ENCODE results near the gene CCDC47.
A peak's percentile ranks its signal among the peaks of the same experiment; 100 is the strongest.

CCDC47 gene

DNA sequence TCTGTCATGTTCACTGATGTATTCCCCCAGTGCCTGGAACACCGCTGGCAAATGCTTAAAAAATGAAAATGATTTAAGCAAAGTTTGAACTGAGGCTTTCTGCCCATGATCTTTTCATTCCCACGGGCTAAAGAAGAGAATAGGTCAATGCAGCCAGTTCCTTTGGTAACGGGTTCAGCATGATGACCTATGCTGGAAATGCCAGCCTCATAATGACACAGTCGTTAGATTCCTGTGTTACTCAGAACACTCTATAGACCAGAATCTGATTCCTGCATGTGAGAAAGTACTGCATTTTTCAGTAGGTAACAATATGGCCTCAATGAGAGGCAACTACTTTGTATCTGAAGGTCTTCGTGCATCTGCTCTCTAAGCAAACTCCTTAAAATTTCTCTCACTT is 54.4 kb downstream of the CCDC47 start:
- DNase-seq = no peak

GRCh38 chr17:63716426-63716825 is 57.0 kb downstream of the CCDC47 start:
- no peak for DNase-seq

DNA sequence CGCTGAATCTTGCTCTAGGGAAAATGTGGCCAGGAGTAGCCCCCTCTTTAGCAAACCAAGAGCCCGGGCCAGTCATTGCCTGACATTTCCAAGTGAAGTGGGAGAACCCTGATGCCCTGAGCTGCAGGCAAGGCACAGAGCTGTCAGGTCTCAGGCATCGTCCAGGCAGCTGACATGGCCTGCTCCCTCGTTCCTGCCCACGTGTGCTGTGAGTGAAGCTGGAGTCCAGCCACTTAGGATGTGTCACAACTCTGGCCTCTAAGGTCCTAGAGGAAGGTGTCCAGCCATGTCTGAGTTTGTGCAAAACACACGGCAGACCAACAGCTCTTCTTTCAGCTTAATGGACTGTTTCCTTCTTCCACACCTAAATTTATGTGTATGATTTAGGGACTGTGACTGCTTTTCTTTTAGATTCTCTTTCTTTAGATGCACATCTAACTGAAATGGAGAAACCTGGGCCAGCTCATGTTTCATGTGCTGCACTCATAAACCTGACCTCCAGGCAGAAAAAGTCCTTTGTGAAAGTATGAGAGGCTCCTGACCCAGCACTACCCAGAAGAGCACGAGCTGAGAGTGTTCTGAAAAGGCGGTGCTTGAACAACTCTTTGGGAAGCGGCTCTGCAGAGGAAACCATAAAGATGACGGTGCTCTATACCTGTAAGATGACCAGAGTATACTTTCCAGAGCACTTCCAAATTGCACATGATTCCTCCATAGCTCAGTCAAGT is 58.7 kb downstream of the CCDC47 start:
- DNase-seq = no peak

GRCh38 chr17:63709110-63709509 is 64.3 kb downstream of the CCDC47 start:
- no peak for DNase-seq

DNA sequence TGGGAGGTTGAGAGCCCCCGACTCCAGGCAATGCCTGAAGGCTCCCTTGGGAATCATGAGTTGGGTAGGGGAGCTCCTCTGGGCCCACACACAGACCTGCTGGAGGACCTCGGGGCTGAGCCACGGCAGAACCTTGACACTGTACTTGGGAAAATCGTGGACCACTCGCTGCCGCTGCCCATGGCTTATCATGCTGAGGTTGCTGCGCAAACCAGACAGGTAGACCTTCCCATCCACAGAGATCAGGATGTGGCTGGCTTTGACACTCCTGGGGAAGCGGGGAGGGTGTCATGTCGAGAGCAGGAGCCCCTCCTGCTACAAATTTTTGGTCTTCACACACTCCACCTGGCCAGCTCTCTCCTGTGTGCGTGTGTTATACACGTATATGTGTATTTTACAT is 66.2 kb downstream of the CCDC47 start:
- DNase-seq = no peak

DNA sequence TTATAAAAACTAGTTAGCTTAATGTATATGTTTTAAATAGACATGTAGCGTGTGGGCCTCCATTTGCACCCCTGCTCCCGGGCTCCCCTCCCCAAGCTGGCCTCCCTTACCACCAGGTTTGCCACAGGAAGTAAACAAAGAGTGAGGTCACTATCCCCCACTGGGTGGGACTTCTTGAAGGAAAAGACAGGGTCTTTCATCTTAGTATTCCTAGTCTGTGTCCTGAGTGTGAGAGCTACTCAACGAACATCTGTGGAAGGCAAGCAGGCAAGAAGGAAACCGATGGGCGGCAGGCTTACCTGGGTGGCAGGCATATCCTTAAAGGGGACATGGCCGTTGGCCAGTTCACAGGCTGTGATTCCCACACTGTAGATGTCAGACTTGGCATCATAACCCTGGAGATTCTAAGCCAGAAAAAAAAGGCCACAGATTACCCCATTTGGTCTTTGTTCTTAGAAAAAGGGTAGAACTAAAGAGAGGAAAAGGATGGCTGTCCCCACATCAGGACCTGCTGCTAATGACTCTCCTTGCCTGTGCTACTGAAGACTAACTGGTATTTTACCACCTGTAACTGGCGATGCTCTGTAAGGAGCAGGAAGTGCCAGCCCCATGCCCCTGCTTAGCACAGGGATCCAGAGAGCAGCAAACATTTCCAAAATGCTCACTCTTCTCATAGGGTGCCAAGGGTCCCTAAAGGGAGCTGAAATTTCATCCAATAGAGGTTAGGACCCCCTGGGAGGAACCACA is 66.9 kb downstream of the CCDC47 start:
- DNase-seq = no peak

DNA sequence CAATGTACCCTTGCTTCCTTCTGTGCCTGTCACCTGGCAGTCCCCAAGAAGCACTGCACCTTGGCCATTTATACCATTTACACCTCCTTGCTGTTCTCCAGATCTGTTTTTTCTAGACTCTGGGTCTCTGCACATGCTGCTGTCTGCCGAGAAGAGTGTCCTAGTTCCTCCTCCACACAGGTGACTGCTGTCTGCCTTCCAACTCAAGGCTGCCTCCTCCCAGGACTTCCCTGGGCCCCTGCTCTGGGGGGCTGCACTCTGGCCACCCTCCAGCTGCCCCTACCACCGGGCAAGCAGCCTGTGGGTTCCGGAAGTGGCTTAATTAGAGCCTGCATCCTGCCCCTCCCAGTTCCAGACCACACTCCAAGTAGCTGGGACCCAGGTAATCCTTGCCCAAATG is 67.7 kb downstream of the CCDC47 start:
- DNase-seq = no peak

GRCh38 chr17:63704836-63705235 is 68.6 kb downstream of the CCDC47 start:
- no peak for DNase-seq

GRCh38 chr17:63704259-63704576 is 69.2 kb downstream of the CCDC47 start:
- DNase-seq = no peak

GRCh38 chr17:63703556-63704258 is 69.7 kb downstream of the CCDC47 start:
- DNase-seq = no peak

- DNase-seq = no peak
Measured at GRCh38 chr17:63703029-63703428, 70.4 kb downstream of the CCDC47 start.

DNA sequence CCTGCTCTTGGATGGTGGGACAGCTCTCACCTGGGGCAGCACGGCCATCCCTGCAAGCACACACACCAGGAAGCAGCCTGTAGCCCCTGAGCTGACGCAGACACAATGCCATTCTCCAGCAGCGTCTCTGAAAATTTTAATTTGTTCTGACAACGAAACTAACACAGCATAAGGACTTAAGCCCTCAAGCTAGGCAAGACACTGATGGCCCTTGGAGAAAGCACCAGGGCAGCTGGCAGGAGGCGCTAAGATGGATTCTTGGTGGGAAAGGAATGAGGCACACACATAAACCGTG is 70.7 kb downstream of the CCDC47 start:
- DNase-seq = no peak

DNA sequence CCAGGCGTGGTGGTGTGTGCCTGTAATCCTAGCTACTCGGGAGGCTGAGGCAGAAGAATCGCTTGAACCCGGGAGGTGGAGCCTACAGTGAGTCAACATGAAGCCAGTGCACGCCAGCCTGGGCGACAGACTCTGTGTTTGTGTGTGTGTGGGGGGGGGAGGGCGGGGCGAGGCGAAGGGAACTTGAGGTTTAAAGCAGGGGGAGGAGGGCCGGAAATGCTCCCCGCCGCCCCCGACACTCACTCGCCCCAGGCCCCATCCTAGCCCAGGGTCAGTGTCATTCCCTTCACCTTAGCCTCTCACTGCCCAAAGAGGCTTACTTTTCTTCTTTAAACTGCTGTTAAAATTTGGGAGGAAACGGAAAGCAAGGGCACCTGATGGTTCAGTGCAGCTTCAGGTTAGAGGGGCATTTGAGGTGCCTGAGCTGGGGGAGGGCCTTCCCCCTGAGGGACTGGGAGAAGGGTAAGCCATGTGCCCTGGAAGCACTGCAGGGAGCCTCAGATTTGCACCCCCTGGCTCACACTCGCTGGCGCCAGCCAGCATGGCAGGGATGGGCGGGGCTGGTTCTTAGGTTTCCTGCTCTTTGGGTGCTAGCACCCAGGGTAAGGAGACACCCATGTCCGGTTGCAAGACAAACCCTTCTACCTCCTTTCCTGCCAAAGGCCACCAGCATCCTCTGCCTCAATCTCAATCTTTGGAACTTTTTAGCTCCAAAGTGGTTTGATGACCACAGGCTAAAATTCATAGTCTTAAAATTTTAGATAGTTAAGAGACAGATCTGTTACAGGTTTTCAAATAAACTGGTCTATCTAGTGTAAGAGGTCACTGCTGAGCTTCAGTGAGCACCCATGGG is 71.3 kb downstream of the CCDC47 start:
- peak; percentile 50 for DNase-seq

GRCh38 chr17:63701456-63701820 is 72.0 kb downstream of the CCDC47 start:
- DNase-seq = peak; percentile 13

DNA sequence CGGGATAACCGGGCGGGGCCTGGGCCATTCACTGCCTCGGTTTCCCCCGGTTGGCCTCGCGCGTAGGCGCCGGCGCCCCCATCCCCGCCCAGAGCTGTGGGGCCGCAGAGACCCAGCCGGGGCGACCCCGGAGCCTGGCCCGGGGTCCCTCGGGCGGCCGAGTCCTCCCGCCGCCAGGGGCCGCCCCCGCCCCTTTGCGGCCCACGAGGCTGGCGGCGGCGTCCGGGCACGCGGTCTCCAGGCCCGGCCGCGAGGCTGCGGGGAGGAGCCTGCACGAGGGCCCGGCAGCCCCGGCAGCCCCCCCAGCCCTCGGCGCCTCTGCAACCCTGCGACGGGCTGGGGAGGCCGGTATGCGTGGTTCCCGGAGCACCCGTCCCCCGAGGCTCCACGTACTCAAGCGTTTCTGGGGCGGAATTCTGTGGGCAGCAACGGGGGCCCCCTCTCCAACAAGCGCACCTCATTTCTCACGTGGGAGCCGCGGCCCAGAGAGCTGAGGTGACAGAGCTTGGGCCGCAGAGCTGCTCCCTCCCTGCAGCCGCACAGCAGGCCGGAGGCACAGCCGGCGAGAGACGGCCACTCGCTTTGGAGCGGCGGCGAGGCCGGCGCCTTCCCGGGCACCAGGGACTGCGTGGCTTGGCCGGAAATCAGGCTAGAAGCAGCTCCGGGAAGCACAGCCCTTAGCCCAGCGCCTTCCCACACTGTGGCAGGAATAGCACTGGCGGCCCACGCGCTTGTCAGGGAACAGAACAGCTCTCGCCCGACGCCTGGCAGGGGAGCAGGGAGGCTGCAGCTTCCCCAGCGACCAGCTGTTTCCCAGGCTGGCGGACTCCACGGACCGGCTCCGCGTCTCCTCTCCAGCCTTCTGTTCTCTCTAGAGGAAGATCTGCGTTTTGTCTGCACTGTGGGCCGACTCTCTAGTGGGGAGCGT is 72.6 kb downstream of the CCDC47 start:
- DNase-seq = peak; percentile 60

GRCh38 chr17:63699638-63700527 is 73.5 kb downstream of the CCDC47 start, which contains the start of gene LIMD2:
LIMD2 (minus strand) TSS chr17:63700125; CDS start chr17:63699298, 827 bp downstream.
- peak; percentile 24 for DNase-seq

DNA sequence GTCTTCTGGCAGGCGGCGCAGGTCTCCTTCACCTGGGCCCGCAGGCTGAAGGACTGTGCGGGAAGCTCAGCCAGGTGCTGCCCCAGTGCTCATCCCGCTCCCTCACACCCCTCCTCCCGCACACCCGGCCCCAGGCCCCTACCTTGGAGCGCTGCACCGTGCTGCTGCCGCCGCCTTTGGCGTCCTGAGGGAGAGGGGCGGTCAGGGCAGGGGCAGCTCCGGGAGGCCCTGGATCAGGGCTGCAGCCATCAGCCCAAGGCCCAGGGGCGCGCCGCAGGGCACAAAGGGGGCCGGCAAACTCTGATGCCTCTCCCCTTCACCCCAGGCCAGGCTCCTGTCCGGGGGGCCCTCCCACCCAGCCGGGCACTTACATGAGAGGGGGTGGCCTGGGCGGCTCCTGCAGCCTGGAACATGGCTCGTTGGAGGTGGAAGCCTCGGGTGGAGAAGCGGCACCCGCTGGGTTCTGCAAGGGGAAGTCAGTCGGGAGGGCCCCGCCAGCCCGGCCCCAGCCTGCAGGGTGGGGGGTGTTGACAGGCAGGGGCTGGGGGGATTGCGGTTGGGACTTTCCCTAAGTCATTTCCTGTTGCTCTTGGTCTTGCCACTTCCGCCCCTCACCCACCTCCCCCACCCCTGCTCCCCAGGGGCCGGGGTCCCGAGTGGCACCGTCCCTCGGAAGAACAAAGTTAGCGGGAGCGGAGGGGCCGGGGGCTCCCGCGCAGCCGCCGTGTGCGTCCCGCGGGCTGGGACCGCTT is 74.3 kb downstream of the CCDC47 start:
- peak; percentile 59 for DNase-seq

- peak; percentile 8 for DNase-seq
Measured at GRCh38 chr17:63698381-63698885, 75.0 kb downstream of the CCDC47 start.

DNA sequence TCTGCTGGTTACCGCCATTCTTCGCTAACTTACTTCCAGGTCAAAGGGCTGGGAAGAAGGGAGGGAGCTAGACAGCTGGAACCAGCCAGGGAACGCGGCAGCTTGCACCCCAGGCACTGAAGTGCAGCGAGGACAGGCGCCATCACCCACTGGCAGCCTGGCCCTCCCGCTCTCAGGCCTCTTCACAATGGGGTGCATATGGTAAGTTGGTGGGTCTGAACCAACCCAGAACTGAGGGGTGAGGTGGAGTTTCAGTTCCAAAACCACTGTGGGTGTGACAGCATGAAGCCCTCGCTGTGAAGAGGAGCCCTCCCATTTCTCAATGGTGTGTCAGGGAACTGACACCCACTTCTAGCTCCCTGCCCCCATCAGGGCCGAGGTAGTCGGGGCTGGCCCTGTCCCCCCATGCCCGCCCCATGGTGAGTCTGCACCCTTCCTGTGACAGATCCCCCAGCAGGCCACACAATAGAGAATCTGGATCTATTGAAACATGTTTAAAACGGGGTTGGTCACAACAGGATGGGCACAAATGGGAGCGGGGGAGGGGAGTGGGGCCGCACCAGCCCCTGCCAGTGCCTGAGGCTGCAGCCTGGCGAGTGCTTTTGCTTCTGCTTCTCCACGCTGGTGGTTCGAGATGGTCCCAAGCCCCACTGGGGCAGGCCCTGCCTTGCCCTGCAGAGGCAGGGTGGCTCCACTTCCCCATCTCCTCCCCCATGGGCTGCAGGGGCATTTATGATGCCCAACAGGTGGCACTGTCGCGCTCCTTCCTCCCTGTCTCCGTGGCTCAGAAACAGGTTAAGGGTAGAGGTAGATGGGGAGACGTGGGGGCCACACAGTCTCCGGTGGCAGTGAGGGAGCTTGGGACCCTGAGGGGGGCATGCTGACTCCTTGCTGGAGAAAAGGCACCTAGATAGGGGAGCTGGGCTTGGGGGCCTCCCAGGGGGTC is 75.8 kb downstream of the CCDC47 start:
- peak; percentile 77 for DNase-seq
